Lower leg skin (tissue), 4 donors: ENCODE measurements around the gene CNMD. TPM values are rescaled to one million over a fixed set of nuclear protein-coding genes. Genes with fewer than 3 reads are reported as not detected.

Source experiments
- DNase-seq, 2 donors: peaks; one replicate each; pipeline ENCODE4 v3.0.0-alpha.2; 2019; ENCODE audit warnings: low spot score in 2 of 2
- H3K4me3 ChIP-seq: fragments of 200-600 bp; sonication (generic); 2 replicates; pipeline ENCODE4 v1.5.1; 2017; ENCODE audit warnings: mild to moderate bottlenecking, low read depth; ENCODE audit not compliant: poor library complexity, severe bottlenecking
- CTCF ChIP-seq, 3 donors: fragments of 450-650 bp; IDR thresholded peaks; one replicate each; pipeline ENCODE4 v1.5.1; 2016; ENCODE audit warnings: antibody characterized with exemption in 3 of 3, mild to moderate bottlenecking in 3 of 3, moderate library complexity in 2 of 3
- POLR2A ChIP-seq, 2 donors: fragments of 450-650 bp; IDR thresholded peaks; one replicate each; pipeline ENCODE4 v1.6.1; 2016 to 2017; ENCODE audit warnings: antibody characterized with exemption in 2 of 2, mild to moderate bottlenecking in 1 of 2, moderate library complexity in 1 of 2
- WGBS, 2 donors: methylation state at CpG; one replicate each; pipeline ENCODE4 v1.1.5; 2018; 5-methylcytosine and 5-hydroxymethylcytosine counted together
- intact Hi-C: fragments of 100-400 bp; cut with DNase I; formaldehyde crosslinking; loops from one replicate; pipeline ENCODE4 v1.15.0; 2023; ENCODE audit warnings: low total_unique reads
- total RNA-seq, 4 donors: library from RNA; depleted of rRNA; stranded (reverse); fragments of >200 nt; gene quantifications; one replicate each; pipeline ENCODE4 v1.1.0, GENCODE V29; 2016

CNMD gene
- total RNA-seq, 4 donors from 2014 or later, result not detected

GRCh38 chr13:52779103-52779502 lies 39.5 kb upstream of the CNMD start:
- H3K4me3 ChIP-seq, result no peak overlapping the region
- TF ChIP-seq POLR2A (IDR thresholded peaks at IDR 0.05) (no peak), CTCF (IDR thresholded peaks at IDR 0.05) (no peak)
- DNase-seq, result no peak
- intact Hi-C loops, result no loop called here
- WGBS, 2 donors, result 51 to 63% methylated on average over 8 to 11 of the region's 11 CpGs

GRCh38 chr13:52776726-52777125 lies 37.1 kb upstream of the CNMD start:
- TF ChIP-seq CTCF (IDR thresholded peaks at IDR 0.05), result no peak
- TF ChIP-seq POLR2A (IDR thresholded peaks at IDR 0.05), result no peak
- H3K4me3 ChIP-seq, result no peak overlapping the region
- peak in 1 of 2 donors; percentile 18 for DNase-seq
- intact Hi-C loops, result no loop called here
- 70% methylated on average over 3 of the region's 3 CpGs for WGBS, 2 donors

- no peak overlapping the region for H3K4me3 ChIP-seq
- WGBS, 2 donors, result 64 to 69% methylated on average over 5 of the region's 5 CpGs
- peak in 1 of 2 donors; percentile 7 for DNase-seq
- TF ChIP-seq POLR2A (IDR thresholded peaks at IDR 0.05), result no peak
- intact Hi-C loops, result no loop called here
Measured at GRCh38 chr13:52775511-52775910, 35.9 kb upstream of the CNMD start.

- 51 to 65% methylated on average over 4 of the region's 4 CpGs for WGBS, 2 donors
Measured at GRCh38 chr13:52767949-52768516, 28.4 kb upstream of the CNMD start.

GRCh38 chr13:52765611-52766390 lies 26.2 kb upstream of the CNMD start:
- DNase-seq, result no peak
- 82% methylated on average over 11 of the region's 11 CpGs for WGBS, 2 donors
- intact Hi-C loops, result no loop called here
- TF ChIP-seq POLR2A (IDR thresholded peaks at IDR 0.05), result no peak
- TF ChIP-seq CTCF (IDR thresholded peaks at IDR 0.05), result no peak
- no peak overlapping the region for H3K4me3 ChIP-seq

More at GRCh38 chr13:52767949-52768516, 28.4 kb upstream of the CNMD start:
- intact Hi-C loops, result no loop called here
- H3K4me3 ChIP-seq, result no peak overlapping the region
- no peak for TF ChIP-seq POLR2A (IDR thresholded peaks at IDR 0.05)
- TF ChIP-seq CTCF (IDR thresholded peaks at IDR 0.05), result no peak
- peak in 1 of 2 donors; percentile 7 for DNase-seq

GRCh38 chr13:52760077-52760476 lies 20.5 kb upstream of the CNMD start:
- 58 to 62% methylated on average over 2 of the region's 2 CpGs for WGBS, 2 donors
- no peak for DNase-seq
- intact Hi-C loops, result no loop called here
- no peak overlapping the region for H3K4me3 ChIP-seq
- TF ChIP-seq CTCF (IDR thresholded peaks at IDR 0.05), result no peak
- TF ChIP-seq POLR2A (IDR thresholded peaks at IDR 0.05), result no peak
